ENCODE data around the gene ECE2.

DNA sequence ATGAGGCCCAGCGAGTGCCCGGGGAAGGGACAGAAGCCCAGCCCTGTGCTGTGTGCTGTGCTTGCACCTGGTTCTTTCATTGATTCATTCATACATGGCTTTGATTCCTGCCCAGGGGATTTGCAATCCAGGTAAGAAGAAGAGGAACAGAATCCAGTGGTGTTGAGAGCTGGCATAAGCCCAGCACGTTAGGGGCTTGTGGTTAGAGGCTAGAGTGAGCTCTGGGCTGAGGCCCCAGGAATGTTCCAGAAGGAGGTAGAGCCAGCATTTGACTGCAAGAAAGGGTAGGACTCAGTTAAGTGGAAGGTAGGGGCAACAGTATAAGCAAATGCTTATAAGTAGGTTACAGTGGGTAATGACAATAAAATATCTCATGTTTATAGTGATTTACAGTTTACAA is 44.2 kb upstream of the ECE2 start:
- TF ChIP-seq POLR2A (IDR thresholded peaks at IDR 0.05): no peak
- TF ChIP-seq, protein P1, sequence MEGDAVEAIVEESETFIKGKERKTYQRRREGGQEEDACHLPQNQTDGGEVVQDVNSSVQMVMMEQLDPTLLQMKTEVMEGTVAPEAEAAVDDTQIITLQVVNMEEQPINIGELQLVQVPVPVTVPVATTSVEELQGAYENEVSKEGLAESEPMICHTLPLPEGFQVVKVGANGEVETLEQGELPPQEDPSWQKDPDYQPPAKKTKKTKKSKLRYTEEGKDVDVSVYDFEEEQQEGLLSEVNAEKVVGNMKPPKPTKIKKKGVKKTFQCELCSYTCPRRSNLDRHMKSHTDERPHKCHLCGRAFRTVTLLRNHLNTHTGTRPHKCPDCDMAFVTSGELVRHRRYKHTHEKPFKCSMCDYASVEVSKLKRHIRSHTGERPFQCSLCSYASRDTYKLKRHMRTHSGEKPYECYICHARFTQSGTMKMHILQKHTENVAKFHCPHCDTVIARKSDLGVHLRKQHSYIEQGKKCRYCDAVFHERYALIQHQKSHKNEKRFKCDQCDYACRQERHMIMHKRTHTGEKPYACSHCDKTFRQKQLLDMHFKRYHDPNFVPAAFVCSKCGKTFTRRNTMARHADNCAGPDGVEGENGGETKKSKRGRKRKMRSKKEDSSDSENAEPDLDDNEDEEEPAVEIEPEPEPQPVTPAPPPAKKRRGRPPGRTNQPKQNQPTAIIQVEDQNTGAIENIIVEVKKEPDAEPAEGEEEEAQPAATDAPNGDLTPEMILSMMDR (IDR thresholded peaks at IDR 0.05): no peak
- no peak for TF ChIP-seq POLR2AphosphoS5 (IDR thresholded peaks at IDR 0.05)

Measured in breast epithelium (tissue), 3 donors.